ENCODE results near the gene FOXD3.

The FOXD3 gene

GRCh38 chr1:63322114-63322943, at the start of gene FOXD3:
FOXD3 (plus strand) TSS chr1:63322567; CDS start chr1:63323059, 492 bp downstream.
- in situ Hi-C loops (cut with HindIII; ENCODE audit: low sequenced_read_pairs): no loop called here

- in situ Hi-C loops (cut with HindIII; ENCODE audit: low sequenced_read_pairs): no loop called here
Measured at GRCh38 chr1:63272811-63273210, 49.6 kb upstream of the FOXD3 start.

- in situ Hi-C loops (cut with HindIII; ENCODE audit: low sequenced_read_pairs): no loop called here
Measured at GRCh38 chr1:63274371-63274770, 48.0 kb upstream of the FOXD3 start.

GRCh38 chr1:63274979-63275378, 47.4 kb upstream of the FOXD3 start:
- in situ Hi-C loops (cut with HindIII; ENCODE audit: low sequenced_read_pairs): no loop called here

GRCh38 chr1:63276624-63277023, 45.7 kb upstream of the FOXD3 start:
- in situ Hi-C loops (cut with HindIII; ENCODE audit: low sequenced_read_pairs): no loop called here

GRCh38 chr1:63277195-63278192, 44.9 kb upstream of the FOXD3 start:
- in situ Hi-C loops (cut with HindIII; ENCODE audit: low sequenced_read_pairs): no loop called here

- in situ Hi-C loops (cut with HindIII; ENCODE audit: low sequenced_read_pairs): no loop called here
Measured at GRCh38 chr1:63281753-63282152, 40.6 kb upstream of the FOXD3 start.

GRCh38 chr1:63289135-63289534, 33.2 kb upstream of the FOXD3 start:
- in situ Hi-C loops (cut with HindIII; ENCODE audit: low sequenced_read_pairs): no loop called here

GRCh38 chr1:63294803-63295594, 27.4 kb upstream of the FOXD3 start:
- in situ Hi-C loops (cut with HindIII; ENCODE audit: low sequenced_read_pairs): loop anchor here (5.0 kb wide), 1 partner anchor 48 kb away; no protein-coding TSS in a partner anchor

GRCh38 chr1:63304410-63304809, 18.0 kb upstream of the FOXD3 start:
- in situ Hi-C loops (cut with HindIII; ENCODE audit: low sequenced_read_pairs): no loop called here

- in situ Hi-C loops (cut with HindIII; ENCODE audit: low sequenced_read_pairs): no loop called here
Measured at GRCh38 chr1:63305043-63305442, 17.3 kb upstream of the FOXD3 start.

GRCh38 chr1:63307196-63307794, 15.1 kb upstream of the FOXD3 start:
- in situ Hi-C loops (cut with HindIII; ENCODE audit: low sequenced_read_pairs): no loop called here

GRCh38 chr1:63316598-63316983, 5.8 kb upstream of the FOXD3 start:
- in situ Hi-C loops (cut with HindIII; ENCODE audit: low sequenced_read_pairs): no loop called here

GRCh38 chr1:63316984-63317816, 5.2 kb upstream of the FOXD3 start:
- in situ Hi-C loops (cut with HindIII; ENCODE audit: low sequenced_read_pairs): no loop called here

GRCh38 chr1:63317817-63318152, 4.6 kb upstream of the FOXD3 start:
- in situ Hi-C loops (cut with HindIII; ENCODE audit: low sequenced_read_pairs): no loop called here

- in situ Hi-C loops (cut with HindIII; ENCODE audit: low sequenced_read_pairs): no loop called here
Measured at GRCh38 chr1:63318201-63318979, 4.0 kb upstream of the FOXD3 start.

- in situ Hi-C loops (cut with HindIII; ENCODE audit: low sequenced_read_pairs): no loop called here
Measured at GRCh38 chr1:63319046-63320021, 3.0 kb upstream of the FOXD3 start.

All from endothelial cell of hepatic sinusoid (primary cell).